GM12878 (cell line): ENCODE results near the gene TRAF7. TPM values are rescaled to one million over a fixed set of nuclear protein-coding genes. Genes with fewer than 3 reads are reported as not detected.

Experiments used
- ATAC-seq: fragments of 200-7000 bp; cut with Tn5 transposase; 3 replicates; pipeline ENCODE4 v1.9.1; 2020; ENCODE audit warnings: mild to moderate bottlenecking, moderate library complexity
- BruUV-seq: library from RNA; stranded (reverse); fragments of 400-500 nt; replicated peaks from 2 replicates; lab custom pipeline; 2021; lab: Mats Ljungman, UMichigan
- CTCF ChIA-PET: fragments of 300-600 bp; sonication (Branson Sonifier 250); formaldehyde crosslinking; extraction: SDS; loops from one replicate; lab custom pipeline; 2021; ENCODE audit warnings: inconsistent platforms; lab: Yijun Ruan, JAX
- POLR2A ChIA-PET: fragments of 350-600 bp; formaldehyde crosslinking; extraction: SDS; loops from one replicate; lab custom pipeline; 2021; ENCODE audit warnings: inconsistent platforms; lab: Charles Lee
- RAD21 ChIA-PET: fragments of 300-600 bp; sonication (Branson Sonifier 250); formaldehyde crosslinking; loops from one replicate; lab custom pipeline; 2023; ENCODE audit warnings: antibody characterized with exemption; ENCODE audit not compliant: unreplicated experiment; lab: Charles Lee
- SMC1A ChIA-PET: fragments of 300-600 bp; sonication (Branson Sonifier 250); formaldehyde crosslinking; loops from one replicate; lab custom pipeline; 2023; ENCODE audit not compliant: unreplicated experiment, uncharacterized antibody; lab: Charles Lee
- DNase-seq: peaks from one replicate; pipeline ENCODE4 v3.0.0-alpha.2; 2011; ENCODE audit warnings: low read depth, low spot score
- FAIRE-seq: peaks from 3 replicates; lab custom pipeline; 2011; peaks lifted over from hg19 to GRCh38; lab: Jason Lieb, UNC
- H2AFZ ChIP-seq: 2 replicates; pipeline ENCODE4 v1.6.0; 2011; ENCODE audit warnings: low read depth, low read length, control low read depth; ENCODE audit not compliant: control insufficient read depth
- H3K27ac ChIP-seq: 2 replicates; pipeline ENCODE4 v1.5.1; 2011; ENCODE audit warnings: control low read depth; ENCODE audit not compliant: control insufficient read depth, insufficient read depth
- H3K27me3 ChIP-seq, 2 experiments: replicated peaks in 1 of 2; 2 replicates each; pipeline versions ENCODE4 v1.6.0 to v1.6.1; 2011; ENCODE audit warnings: low read length in 1 of 2; ENCODE audit not compliant: control insufficient read depth in 2 of 2, insufficient read depth in 2 of 2
- H3K36me3 ChIP-seq, 2 experiments: 2 replicates each; pipeline ENCODE4 v1.5.1; 2011; ENCODE audit warnings: low read length in 1 of 2; ENCODE audit not compliant: control insufficient read depth in 2 of 2, insufficient read depth in 2 of 2
- H3K4me1 ChIP-seq: 2 replicates; pipeline ENCODE4 v1.6.1; 2011; ENCODE audit warnings: mild to moderate bottlenecking, low read length, moderate library complexity, mixed read lengths; ENCODE audit not compliant: control insufficient read depth, insufficient read depth
- H3K4me2 ChIP-seq: 2 replicates; pipeline ENCODE4 v1.6.0; 2011; ENCODE audit warnings: control low read depth; ENCODE audit not compliant: control insufficient read depth, insufficient read depth
- H3K4me3 ChIP-seq: fragments of 200-600 bp; sonication (generic); 2 replicates; pipeline ENCODE4 v1.5.1; 2016
- H3K79me2 ChIP-seq: 2 replicates; pipeline ENCODE4 v1.6.0; 2011; ENCODE audit warnings: low read length; ENCODE audit not compliant: control insufficient read depth, insufficient read depth
- H3K9ac ChIP-seq: 2 replicates; pipeline ENCODE4 v1.8.0; 2011; ENCODE audit warnings: low read length, control low read depth, mixed read lengths; ENCODE audit not compliant: control insufficient read depth, insufficient read depth
- H3K9me3 ChIP-seq: replicated peaks from 3 replicates; pipeline ENCODE4 v1.5.1; 2011; ENCODE audit warnings: mild to moderate bottlenecking, low read length; ENCODE audit not compliant: control insufficient read depth, insufficient read depth
- H4K20me1 ChIP-seq: 2 replicates; pipeline ENCODE4 v1.6.0; 2011; ENCODE audit not compliant: control insufficient read depth, insufficient read depth
- BACH1 ChIP-seq: fragments of 450-650 bp; IDR thresholded peaks from 2 replicates; pipeline ENCODE4 v1.6.1; 2017; ENCODE audit warnings: mild to moderate bottlenecking, borderline replicate concordance
- BCL11A ChIP-seq: IDR thresholded peaks from 2 replicates; pipeline ENCODE4 v1.6.1; 2011; ENCODE audit warnings: low read depth, low read length
- EGR1 ChIP-seq, 2 experiments: IDR thresholded peaks; 1 replicate in 1 of 2; 2 replicates in 1 of 2; pipeline ENCODE4 v1.6.1; 2011 to 2012; ENCODE audit warnings: low read depth in 2 of 2, low read length in 2 of 2, borderline replicate concordance in 1 of 2, mild to moderate bottlenecking in 1 of 2, moderate library complexity in 1 of 2
- EP300 ChIP-seq, 2 experiments: fragments of 150-350 bp in 1 of 2; IDR thresholded peaks; 2 replicates each; pipeline ENCODE4 v1.6.1; 2011 to 2012; ENCODE audit warnings: low read depth in 2 of 2, low read length in 2 of 2, borderline replicate concordance in 1 of 2, improper control_type of control experiment in 1 of 2, inconsistent platforms in 1 of 2; ENCODE audit not compliant: control insufficient read depth in 1 of 2
- MXI1 ChIP-seq: fragments of 150-350 bp; IDR thresholded peaks from 2 replicates; pipeline ENCODE4 v1.6.1; 2011; ENCODE audit warnings: low read depth, mild to moderate bottlenecking, inconsistent platforms, low read length, improper control_type of control experiment
- NFXL1 ChIP-seq: fragments of 450-650 bp; IDR thresholded peaks from 2 replicates; pipeline ENCODE4 v1.6.1; 2017; ENCODE audit warnings: antibody characterized with exemption, mild to moderate bottlenecking, borderline replicate concordance
- PAX8 ChIP-seq: fragments of 450-650 bp; IDR thresholded peaks from 2 replicates; pipeline ENCODE4 v1.6.1; 2017; ENCODE audit warnings: mild to moderate bottlenecking, moderate library complexity
- POLR2AphosphoS5 ChIP-seq: IDR thresholded peaks from 2 replicates; pipeline ENCODE4 v1.6.1; 2011; ENCODE audit warnings: mild to moderate bottlenecking, low read length, inconsistent platforms
- POU2F2 ChIP-seq: IDR thresholded peaks from 3 replicates; pipeline ENCODE4 v1.6.1; 2011; ENCODE audit warnings: low read depth, mild to moderate bottlenecking, low read length, borderline replicate concordance
- RCOR1 ChIP-seq: conservative IDR thresholded peaks from 2 replicates; pipeline ENCODE4 v1.6.1; 2012; ENCODE audit warnings: low read depth, low read length, improper control_type of control experiment
- RELB ChIP-seq: fragments of 450-650 bp; IDR thresholded peaks from 2 replicates; pipeline ENCODE4 v1.6.1; 2017; ENCODE audit warnings: low read depth, mild to moderate bottlenecking, moderate library complexity
- SUZ12 ChIP-seq: fragments of 200-600 bp; sonication (generic); IDR thresholded peaks from one replicate; pipeline ENCODE4 v1.6.1; 2018; ENCODE audit warnings: antibody characterized with exemption, mild to moderate bottlenecking; ENCODE audit not compliant: unreplicated experiment
- TCF3 ChIP-seq: IDR thresholded peaks from 2 replicates; pipeline ENCODE4 v1.6.1; 2012; ENCODE audit warnings: low read depth, mild to moderate bottlenecking, low read length, borderline replicate concordance; ENCODE audit not compliant: insufficient read depth
- WGBS: methylation state at CpG from one replicate; pipeline ENCODE4 v1.1.6; 2016; ENCODE audit warnings: low lambda C conversion rate; ENCODE audit not compliant: insufficient replicate concordance, insufficient coverage; ENCODE audit errors: missing lambda C conversion rate; 5-methylcytosine and 5-hydroxymethylcytosine counted together
- in situ Hi-C: fragments of 300-500 bp; cut with MboI; formaldehyde crosslinking; loops from 9 replicates; pipeline ENCODE4 v1.14.3; 2018; ENCODE audit warnings: mixed read lengths
- intact Hi-C: fragments of 100-400 bp; cut with micrococcal nuclease; formaldehyde crosslinking; loops from one replicate; pipeline ENCODE4 v1.14.2; 2022; ENCODE audit not compliant: unreplicated experiment
- polyA plus RNA-seq, 11 experiments: library from polyadenylated mRNA; depleted of rRNA in 4 of 11; unstranded in 6 of 11; stranded (reverse) in 5 of 11; fragments of >200 nt; fragmentation: Nextera tagmentation in 4 of 11; fragmentation: Illumina TruSeq in 1 of 11; extraction: Ambion mirVana in 4 of 11; extraction: Trizol in 1 of 11; gene quantifications; 1 replicate in 1 of 11; 2 replicates in 10 of 11; pipeline versions ENCODE4 v1.2.1 to v1.2.3, GENCODE V29; 2011 to 2016; ENCODE audit warnings: inconsistent platforms in 2 of 11, missing spikeins in 2 of 11, low read depth in 1 of 11
- total RNA-seq, 4 experiments: library from RNA; depleted of rRNA in 3 of 4; stranded (reverse); fragments of >200 nt in 3 of 4; fragmentation: Illumina TruSeq in 1 of 4; extraction: Trizol in 1 of 4; gene quantifications; 2 replicates each; pipeline versions ENCODE4 v1.2.1 to v1.2.3, GENCODE V29; 2013 to 2021
- TF ChIP-seq, protein P1 (sequence below): fragments of 450-650 bp; conservative IDR thresholded peaks from 2 replicates; pipeline ENCODE4 v1.6.1; 2017; ENCODE audit warnings: mild to moderate bottlenecking, moderate library complexity

The TRAF7 gene
- total and polyA plus RNA-seq, 10 of the 15 experiments (the other 5 are each of a cell fraction or from before 2014, with no cell fraction given): 0.61 to 87.0 (median 30.0) TPM

DNA sequence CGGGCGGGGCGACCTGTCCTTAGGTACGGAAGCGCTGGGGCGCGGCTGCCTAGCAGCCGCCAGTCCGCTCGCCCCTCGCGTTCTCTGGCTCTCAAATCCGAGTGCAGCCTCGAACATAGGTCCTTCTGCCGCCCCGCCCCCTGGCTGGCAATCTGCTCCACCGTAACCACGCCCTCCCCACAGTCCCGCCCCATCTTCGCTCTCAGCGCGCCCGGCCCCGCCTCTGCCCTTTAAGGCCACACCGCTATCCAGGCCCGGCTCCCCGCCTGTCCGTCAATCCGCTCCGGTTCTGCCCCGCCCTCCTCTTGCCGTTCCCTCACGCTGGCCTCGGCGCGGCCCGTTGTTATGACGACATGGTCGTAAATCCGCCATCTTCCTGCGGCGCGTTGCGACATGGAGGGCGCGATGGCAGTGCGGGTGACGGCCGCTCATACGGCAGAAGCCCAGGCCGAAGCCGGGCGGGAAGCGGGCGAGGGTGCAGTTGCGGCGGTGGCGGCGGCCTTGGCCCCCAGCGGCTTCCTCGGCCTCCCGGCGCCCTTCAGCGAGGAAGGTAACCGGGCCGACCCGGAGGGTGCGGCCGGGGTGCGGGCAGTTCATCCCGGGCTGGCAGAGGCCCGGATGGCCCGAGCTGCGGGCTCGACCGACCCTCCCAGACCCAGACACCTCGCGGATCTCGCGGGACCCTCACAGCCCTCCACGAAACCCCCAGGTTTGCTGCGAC, 67.8 kb downstream of the TRAF7 start, which contains the start of gene E4F1:
Gene E4F1, plus strand, starts transcription at position 371 of the 721 bp plus-strand sequence. Its CDS starts 23 bp downstream, at position 394.
- peaks cover 5% of the 10 kb centered on the region; the same call in 1 of the 2 replicates for H3K4me1 ChIP-seq
- H3K36me3 ChIP-seq: peaks cover 0 to 3% of the 10 kb centered on the region in 2 experiments; a peak in 3 of 4 replicates
- ChIA-PET SMC1A (interaction anchor here (1.1 kb wide), 1 partner anchor 9 kb away, joined by 3 read pairs; the partner anchor contains the start of gene PGP), CTCF (interaction anchor here (1.3 kb wide), 1 partner anchor 29 kb away, joined by 3 read pairs; no protein-coding TSS in a partner anchor), RAD21 (no interaction called here), POLR2A (no interaction called here)
- peak within 1 kb of the TSS; percentile 87 for H3K9ac ChIP-seq
- DNase-seq: peak; percentile 97
- intact Hi-C loops (loop anchor here (2.0 kb wide), 1 partner anchor 27 kb away; the partner anchor contains the start of gene ECI1), in situ Hi-C loops (no loop called here)
- peaks cover 27% of the 10 kb centered on the region for H3K79me2 ChIP-seq
- H3K4me3 ChIP-seq: peak within 1 kb of the TSS; percentile 96
- H3K27me3 ChIP-seq: no peaks in the 10 kb centered on the region
- no TSS peak for BruUV-seq
- H3K9me3 ChIP-seq: no peaks in the 10 kb centered on the region
- peak within 1 kb of the TSS; percentile 86 for H2AFZ ChIP-seq
- FAIRE-seq: peak; percentile 99
- H3K4me2 ChIP-seq: peak within 1 kb of the TSS; percentile 88
- WGBS: 1% methylated on average over 65 of the region's 82 CpGs
- peak within 1 kb of the TSS; percentile 78 for H3K27ac ChIP-seq
- no peaks in the 10 kb centered on the region for H4K20me1 ChIP-seq
- peak; percentile 98 for ATAC-seq
- TF ChIP-seq PAX8 (no peak), BACH1 (no peak), NFXL1 (no peak), BCL11A (no peak), POLR2AphosphoS5 (peak; percentile 96), TCF3 (no peak), RELB (peak; percentile 61; the same call in 1 of the 2 replicates), SUZ12 (no peak), RCOR1 (no peak), POU2F2 (peak; percentile 86; the same call in 2 of the 3 replicates), MXI1 (peak; percentile 98), EGR1 (IDR thresholded peaks at IDR 0.05; ENCODE audit: borderline replicate concordance in 1 of 2, low read depth in 2 of 2, low read length in 2 of 2) (no peak), EP300 (IDR thresholded peaks at IDR 0.05; ENCODE audit: borderline replicate concordance in 1 of 2, control insufficient read depth in 1 of 2, low read depth in 2 of 2, low read length in 2 of 2) (peak in 1 of 2 experiments; percentile 41; a peak in 1 of 4 replicates)
- TF ChIP-seq, protein P1, sequence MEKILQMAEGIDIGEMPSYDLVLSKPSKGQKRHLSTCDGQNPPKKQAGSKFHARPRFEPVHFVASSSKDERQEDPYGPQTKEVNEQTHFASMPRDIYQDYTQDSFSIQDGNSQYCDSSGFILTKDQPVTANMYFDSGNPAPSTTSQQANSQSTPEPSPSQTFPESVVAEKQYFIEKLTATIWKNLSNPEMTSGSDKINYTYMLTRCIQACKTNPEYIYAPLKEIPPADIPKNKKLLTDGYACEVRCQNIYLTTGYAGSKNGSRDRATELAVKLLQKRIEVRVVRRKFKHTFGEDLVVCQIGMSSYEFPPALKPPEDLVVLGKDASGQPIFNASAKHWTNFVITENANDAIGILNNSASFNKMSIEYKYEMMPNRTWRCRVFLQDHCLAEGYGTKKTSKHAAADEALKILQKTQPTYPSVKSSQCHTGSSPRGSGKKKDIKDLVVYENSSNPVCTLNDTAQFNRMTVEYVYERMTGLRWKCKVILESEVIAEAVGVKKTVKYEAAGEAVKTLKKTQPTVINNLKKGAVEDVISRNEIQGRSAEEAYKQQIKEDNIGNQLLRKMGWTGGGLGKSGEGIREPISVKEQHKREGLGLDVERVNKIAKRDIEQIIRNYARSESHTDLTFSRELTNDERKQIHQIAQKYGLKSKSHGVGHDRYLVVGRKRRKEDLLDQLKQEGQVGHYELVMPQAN: peak; percentile 90
